Effector memory CD8-positive, alpha-beta T cell (primary cell): ENCODE results near the gene NBR1.
"Not testable (repeated sequence)": the region's sequence is repeated elsewhere in the genome, so short reads cannot be mapped to it uniquely, and the experiment has no call there.

Experiments
- ATAC-seq: fragments of 150-1000 bp; cut with Tn5 transposase; replicated peaks from 2 replicates; pipeline ENCODE4 v1.10.0; 2021; ENCODE audit warnings: mild to moderate bottlenecking, moderate library complexity
- DNase-seq, 3 experiments: peaks; one replicate each; pipeline ENCODE4 v3.0.0; 2021
- H3K27ac Mint-ChIP-seq, 2 donors: one replicate each; pipeline ENCODE4 v1.8.0; 2022; ENCODE audit warnings: mild to moderate bottlenecking in 2 of 2, mixed read lengths in 2 of 2, moderate library complexity in 2 of 2
- H3K27me3 Mint-ChIP-seq, 2 donors: one replicate each; pipeline ENCODE4 v1.8.0; 2022; ENCODE audit warnings: mixed read lengths in 2 of 2
- H3K36me3 Mint-ChIP-seq: one replicate; pipeline ENCODE4 v1.8.0; 2022; ENCODE audit warnings: mild to moderate bottlenecking, moderate library complexity, mixed read lengths; ENCODE audit not compliant: insufficient read depth
- H3K4me1 Mint-ChIP-seq, 2 donors: one replicate each; pipeline ENCODE4 v1.8.0; 2022; ENCODE audit warnings: low read depth in 2 of 2, mixed read lengths in 2 of 2
- H3K4me3 Mint-ChIP-seq, 2 donors: one replicate each; pipeline ENCODE4 v1.8.0; 2022; ENCODE audit warnings: mild to moderate bottlenecking in 2 of 2, mixed read lengths in 2 of 2, moderate library complexity in 2 of 2
- H3K9me3 Mint-ChIP-seq, 2 donors: one replicate each; pipeline ENCODE4 v1.8.0; 2022; ENCODE audit warnings: mixed read lengths in 2 of 2
- total RNA-seq, 9 experiments: gene quantifications; one replicate each; lab custom pipeline; 2026; lab: John Stamatoyannopoulos, UW

The NBR1 gene, protein sequence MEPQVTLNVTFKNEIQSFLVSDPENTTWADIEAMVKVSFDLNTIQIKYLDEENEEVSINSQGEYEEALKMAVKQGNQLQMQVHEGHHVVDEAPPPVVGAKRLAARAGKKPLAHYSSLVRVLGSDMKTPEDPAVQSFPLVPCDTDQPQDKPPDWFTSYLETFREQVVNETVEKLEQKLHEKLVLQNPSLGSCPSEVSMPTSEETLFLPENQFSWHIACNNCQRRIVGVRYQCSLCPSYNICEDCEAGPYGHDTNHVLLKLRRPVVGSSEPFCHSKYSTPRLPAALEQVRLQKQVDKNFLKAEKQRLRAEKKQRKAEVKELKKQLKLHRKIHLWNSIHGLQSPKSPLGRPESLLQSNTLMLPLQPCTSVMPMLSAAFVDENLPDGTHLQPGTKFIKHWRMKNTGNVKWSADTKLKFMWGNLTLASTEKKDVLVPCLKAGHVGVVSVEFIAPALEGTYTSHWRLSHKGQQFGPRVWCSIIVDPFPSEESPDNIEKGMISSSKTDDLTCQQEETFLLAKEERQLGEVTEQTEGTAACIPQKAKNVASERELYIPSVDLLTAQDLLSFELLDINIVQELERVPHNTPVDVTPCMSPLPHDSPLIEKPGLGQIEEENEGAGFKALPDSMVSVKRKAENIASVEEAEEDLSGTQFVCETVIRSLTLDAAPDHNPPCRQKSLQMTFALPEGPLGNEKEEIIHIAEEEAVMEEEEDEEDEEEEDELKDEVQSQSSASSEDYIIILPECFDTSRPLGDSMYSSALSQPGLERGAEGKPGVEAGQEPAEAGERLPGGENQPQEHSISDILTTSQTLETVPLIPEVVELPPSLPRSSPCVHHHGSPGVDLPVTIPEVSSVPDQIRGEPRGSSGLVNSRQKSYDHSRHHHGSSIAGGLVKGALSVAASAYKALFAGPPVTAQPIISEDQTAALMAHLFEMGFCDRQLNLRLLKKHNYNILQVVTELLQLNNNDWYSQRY
- 126 to 265 (median 153) reads per million in 9 experiments for total RNA-seq

DNA sequence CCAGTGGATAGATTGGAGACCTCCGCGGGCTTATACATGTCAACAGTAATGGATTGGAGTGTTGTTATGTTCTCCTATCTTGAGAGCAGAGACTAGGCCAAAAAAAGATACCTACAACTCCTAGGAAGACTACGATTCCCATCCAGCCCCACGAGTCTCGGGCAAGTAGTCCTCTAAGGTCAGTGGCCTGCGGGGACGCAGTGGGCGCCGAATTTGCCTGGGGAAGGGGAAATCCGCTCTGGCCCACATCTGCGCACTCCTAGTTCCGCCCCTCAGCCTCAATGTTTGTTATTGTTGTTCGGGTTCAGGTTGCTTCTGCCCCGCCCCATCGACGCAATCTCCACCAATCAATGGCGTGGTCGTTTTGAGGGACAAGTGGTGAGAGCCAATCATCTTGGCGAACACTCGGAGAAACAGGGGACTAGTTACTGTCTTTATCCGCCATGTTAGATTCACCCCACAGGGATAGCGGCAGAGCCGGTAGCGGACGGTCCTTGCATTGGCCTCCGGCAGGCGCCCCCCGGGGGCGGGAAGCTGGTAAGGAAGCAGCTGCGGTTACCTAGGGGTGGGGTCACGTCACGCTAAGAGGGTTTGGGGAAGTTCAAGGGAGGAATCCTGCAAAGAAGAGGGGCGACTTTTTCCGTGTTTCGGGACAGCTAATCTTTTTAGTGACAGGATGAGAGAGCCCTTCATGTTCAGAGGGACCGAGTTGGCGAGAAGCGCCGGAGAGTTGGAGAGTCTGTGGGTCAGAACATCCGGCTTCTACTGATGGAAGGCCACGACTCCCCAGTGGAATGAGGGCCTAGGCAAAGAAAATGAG, at the start of gene NBR1:
TSS of gene NBR1 (plus strand) at position 449 of the 820 bp plus-strand sequence. CDS start 4,586 bp downstream, outside the sequence.
- DNase-seq (peak; percentile 94 to 97 (median 95)), ATAC-seq (peak; percentile 75)
- H3K4me1 Mint-ChIP-seq, result peaks cover 17 to 23% of the 10 kb centered on the region in 2 donors
- H3K9me3 Mint-ChIP-seq, result no peaks in the 10 kb centered on the region
- H3K36me3 Mint-ChIP-seq, result peaks cover 18% of the 10 kb centered on the region
- H3K4me3 Mint-ChIP-seq, result no peak within 1 kb of the TSS
- H3K27ac Mint-ChIP-seq, result no peak within 1 kb of the TSS
- H3K27me3 Mint-ChIP-seq, result no peaks in the 10 kb centered on the region

DNA sequence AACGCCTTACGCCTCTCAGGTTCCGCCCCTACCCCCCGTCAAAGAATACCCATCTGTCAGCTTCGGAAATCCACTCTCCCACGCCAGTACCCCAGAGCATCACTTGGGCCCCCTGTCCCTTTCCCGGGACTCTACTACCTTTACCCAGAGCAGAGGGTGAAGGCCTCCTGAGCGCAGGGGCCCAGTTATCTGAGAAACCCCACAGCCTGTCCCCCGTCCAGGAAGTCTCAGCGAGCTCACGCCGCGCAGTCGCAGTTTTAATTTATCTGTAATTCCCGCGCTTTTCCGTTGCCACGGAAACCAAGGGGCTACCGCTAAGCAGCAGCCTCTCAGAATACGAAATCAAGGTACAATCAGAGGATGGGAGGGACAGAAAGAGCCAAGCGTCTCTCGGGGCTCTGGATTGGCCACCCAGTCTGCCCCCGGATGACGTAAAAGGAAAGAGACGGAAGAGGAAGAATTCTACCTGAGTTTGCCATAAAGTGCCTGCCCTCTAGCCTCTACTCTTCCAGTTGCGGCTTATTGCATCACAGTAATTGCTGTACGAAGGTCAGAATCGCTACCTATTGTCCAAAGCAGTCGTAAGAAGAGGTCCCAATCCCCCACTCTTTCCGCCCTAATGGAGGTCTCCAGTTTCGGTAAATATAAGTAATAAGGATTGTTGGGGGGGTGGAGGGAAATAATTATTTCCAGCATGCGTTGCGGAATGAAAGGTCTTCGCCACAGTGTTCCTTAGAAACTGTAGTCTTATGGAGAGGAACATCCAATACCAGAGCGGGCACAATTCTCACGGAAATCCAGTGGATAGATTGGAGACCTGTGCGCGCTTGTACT, 45.7 kb upstream of the NBR1 start, which contains the start of gene BRCA1:
TSS of gene BRCA1 (minus strand) at position 232 of the 834 bp plus-strand sequence. CDS start 1,268 bp downstream, outside the sequence.
- peak; percentile 93 to 94 (median 93) for DNase-seq
- peak; percentile 99 for ATAC-seq
- H3K4me1 Mint-ChIP-seq, result peaks cover 18 to 29% of the 10 kb centered on the region in 2 donors
- H3K36me3 Mint-ChIP-seq, result peaks cover 27% of the 10 kb centered on the region
- peak within 1 kb of the TSS; percentile 94 to 95 for H3K27ac Mint-ChIP-seq
- H3K9me3 Mint-ChIP-seq, result no peaks in the 10 kb centered on the region
- H3K4me3 Mint-ChIP-seq, result peak within 1 kb of the TSS; percentile 99
- no peaks in the 10 kb centered on the region for H3K27me3 Mint-ChIP-seq

DNA sequence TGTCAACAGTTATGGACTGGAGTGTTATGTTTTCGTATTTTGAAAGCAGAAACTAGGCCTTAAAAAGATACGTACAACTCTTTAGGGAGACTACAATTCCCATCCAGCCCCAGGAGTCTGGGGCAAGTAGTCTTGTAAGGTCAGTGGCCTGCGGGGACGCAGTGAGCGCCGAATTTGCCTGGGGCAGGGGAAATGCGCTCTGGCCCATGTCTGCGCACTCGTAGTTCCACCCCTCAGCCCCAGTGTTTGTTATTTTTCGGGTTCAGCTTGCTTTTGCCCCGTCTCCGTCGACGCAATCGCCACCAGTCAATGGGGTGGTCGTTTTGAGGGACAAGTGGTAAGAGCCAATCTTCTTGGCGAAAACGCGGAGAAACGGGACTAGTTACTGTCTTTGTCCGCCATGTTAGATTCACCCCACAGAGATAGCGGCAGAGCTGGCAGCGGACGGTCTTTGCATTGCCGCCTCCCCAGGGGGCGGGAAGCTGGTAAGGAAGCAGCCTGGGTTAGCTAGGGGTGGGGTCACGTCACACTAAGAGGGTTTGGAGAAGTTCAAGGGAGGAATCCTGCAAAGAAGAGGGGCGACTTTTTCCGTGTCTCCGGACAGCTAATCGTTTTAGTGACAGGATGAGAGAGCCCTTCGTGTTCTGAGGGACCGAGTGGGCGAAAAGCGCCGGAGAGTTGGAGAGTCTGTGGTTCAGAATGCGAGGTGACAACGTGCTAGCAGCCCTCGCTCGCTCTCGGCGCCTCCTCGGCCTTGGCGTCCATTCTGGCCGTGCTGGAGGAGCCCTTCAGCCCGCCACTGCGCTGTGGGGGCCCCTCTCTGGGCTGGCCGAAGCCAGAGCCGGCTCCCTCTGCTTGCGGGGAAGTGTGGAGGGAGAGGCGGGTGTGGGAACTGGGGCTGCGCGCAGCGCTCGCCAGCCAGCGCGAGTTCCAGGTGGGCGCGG, 44.8 kb upstream of the NBR1 start:
- Mint-ChIP-seq H3K27ac (peak overlapping the region; percentile 94 to 95), H3K36me3 (peaks cover 27% of the 10 kb centered on the region), H3K4me1 (peaks cover 18 to 35% of the 10 kb centered on the region in 2 donors), H3K9me3 (no peaks in the 10 kb centered on the region), H3K27me3 (no peaks in the 10 kb centered on the region), H3K4me3 (peak overlapping the region; percentile 99)
- ATAC-seq (no peak), DNase-seq (peak in 1 of 3 experiments; percentile 12)

DNA sequence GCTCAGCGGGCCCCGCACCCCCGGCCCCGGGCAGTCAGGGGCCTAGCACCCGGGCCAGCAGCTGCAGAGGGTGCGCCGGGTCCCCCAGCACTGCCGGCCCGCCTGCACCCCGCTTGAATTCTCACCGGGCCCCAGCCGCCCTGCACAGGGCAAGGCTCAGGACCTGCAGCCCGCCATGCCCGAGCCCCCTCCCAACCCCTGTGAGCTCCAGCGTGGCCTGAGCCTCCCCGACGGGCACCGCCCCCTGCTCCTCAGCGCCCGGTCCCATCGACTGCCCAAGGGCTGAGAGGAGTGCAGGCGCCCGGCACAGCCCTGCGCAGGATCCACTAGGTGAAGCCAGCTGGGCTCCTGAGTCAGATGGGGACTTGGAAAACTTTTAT, 44.1 kb upstream of the NBR1 start:
- no peak for DNase-seq
- Mint-ChIP-seq H3K36me3 (peaks cover 33% of the 10 kb centered on the region), H3K27me3 (no peaks in the 10 kb centered on the region), H3K27ac (peak overlapping the region in 1 of 2 donors; percentile 38), H3K4me1 (peaks cover 18 to 35% of the 10 kb centered on the region in 2 donors), H3K4me3 (peak overlapping the region in 1 of 2 donors; percentile 63), H3K9me3 (no peaks in the 10 kb centered on the region)
- no peak for ATAC-seq

DNA sequence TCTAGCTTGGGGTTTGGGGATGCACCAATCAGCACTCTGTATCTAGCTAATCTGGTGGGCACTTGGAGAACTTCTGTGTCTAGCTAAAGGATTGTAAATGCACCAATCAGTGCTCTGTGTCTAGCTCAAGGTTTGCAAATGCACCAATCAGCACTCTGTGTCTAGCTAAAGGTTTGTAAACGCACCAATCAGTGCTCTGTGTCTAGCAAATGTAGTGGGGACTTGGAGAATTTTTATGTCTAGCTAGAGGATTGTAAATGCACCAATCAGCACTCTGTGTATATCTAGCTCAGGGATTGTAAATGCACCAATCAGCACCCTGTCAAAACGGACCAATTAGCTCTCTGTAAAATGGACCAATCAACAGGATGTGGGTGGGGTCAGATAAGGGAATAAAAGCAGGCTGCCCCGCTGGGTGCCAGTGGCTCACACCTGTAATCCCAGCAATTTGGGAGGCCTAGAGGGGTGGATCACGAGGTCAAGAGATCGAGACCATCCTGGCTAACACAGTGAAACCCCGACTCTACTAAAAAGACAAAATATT, 43.6 kb upstream of the NBR1 start:
- Mint-ChIP-seq H3K4me1 (peaks cover 18 to 35% of the 10 kb centered on the region in 2 donors), H3K4me3 (peak overlapping the region in 1 of 2 donors; percentile 63), H3K36me3 (peaks cover 36% of the 10 kb centered on the region), H3K27ac (peak overlapping the region in 1 of 2 donors; percentile 38)
- not testable (repeated sequence) for ATAC-seq, H3K27me3 Mint-ChIP-seq, DNase-seq, H3K9me3 Mint-ChIP-seq

DNA sequence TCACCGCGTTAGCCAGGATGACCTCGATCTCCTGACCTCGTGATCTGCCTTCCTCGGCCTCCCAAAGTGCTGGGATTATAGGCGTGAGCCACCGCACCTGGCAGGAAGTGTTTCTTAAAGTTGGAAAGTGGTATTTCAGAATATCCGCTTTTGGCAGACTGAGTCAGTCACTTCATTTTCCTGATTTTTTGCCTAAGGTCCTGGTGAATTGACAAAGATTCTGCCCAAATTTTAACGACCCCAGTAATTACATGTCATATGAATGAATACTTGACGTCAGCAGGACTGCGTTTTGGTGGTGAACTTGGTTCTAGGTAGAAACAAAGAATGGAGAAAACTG, 41.4 kb upstream of the NBR1 start:
- H3K9me3 Mint-ChIP-seq, result no peaks in the 10 kb centered on the region
- H3K4me3 Mint-ChIP-seq, result no peak overlapping the region
- H3K27me3 Mint-ChIP-seq, result no peaks in the 10 kb centered on the region
- H3K27ac Mint-ChIP-seq, result no peak overlapping the region
- H3K4me1 Mint-ChIP-seq, result peaks cover 14 to 30% of the 10 kb centered on the region in 2 donors
- ATAC-seq (no peak), DNase-seq (no peak)
- peaks cover 40% of the 10 kb centered on the region for H3K36me3 Mint-ChIP-seq

DNA sequence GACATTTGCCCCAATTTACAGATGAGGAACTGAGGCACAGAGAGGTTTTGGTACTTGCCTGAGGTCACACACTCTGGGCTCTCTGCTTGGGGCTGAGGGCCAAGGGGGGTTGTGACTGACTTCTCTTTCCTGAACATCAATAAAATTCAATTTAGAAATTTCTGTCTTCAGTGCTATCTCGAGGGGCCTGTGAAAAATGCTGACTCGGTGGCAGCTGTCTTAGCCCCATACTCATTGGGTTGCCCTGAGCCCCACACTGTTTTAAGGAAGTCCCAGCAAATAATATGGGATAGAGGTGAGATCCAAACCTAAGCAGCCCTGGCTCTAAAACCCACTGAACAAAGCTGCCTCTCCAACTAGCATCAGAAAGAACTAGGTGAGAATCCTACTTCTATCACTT, 38.9 kb upstream of the NBR1 start:
- DNase-seq (no peak), ATAC-seq (no peak)
- Mint-ChIP-seq H3K36me3 (peaks cover 23% of the 10 kb centered on the region), H3K27ac (no peak overlapping the region), H3K4me3 (no peak overlapping the region), H3K4me1 (peaks cover 0 to 16% of the 10 kb centered on the region in 2 donors), H3K9me3 (no peaks in the 10 kb centered on the region), H3K27me3 (no peaks in the 10 kb centered on the region)

DNA sequence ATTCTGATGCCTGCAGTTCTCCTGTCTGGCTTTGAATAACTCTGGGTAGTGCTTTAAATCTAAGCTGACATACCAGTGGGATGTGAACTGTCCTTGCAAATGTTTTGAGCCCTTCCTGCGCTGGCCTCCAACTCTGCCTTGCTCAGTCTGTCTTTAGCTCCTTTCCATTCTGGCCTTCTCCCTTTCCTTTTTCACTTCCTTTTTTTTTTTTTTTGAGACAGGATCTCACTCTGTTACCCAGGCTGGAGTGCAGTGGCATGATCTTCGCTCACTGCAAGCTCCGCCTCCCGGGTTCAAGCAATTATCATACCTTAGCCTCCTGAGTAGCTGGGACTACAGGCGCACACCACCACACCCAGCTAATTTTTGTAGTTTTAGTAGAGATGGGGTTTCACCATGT, 37.6 kb upstream of the NBR1 start:
- peaks cover 16% of the 10 kb centered on the region for H3K36me3 Mint-ChIP-seq
- H3K4me3 Mint-ChIP-seq, H3K27me3 Mint-ChIP-seq, ATAC-seq, H3K9me3 Mint-ChIP-seq, H3K4me1 Mint-ChIP-seq, DNase-seq: not testable (repeated sequence)
- peak overlapping the region in 1 of 2 donors; percentile 75 for H3K27ac Mint-ChIP-seq

DNA sequence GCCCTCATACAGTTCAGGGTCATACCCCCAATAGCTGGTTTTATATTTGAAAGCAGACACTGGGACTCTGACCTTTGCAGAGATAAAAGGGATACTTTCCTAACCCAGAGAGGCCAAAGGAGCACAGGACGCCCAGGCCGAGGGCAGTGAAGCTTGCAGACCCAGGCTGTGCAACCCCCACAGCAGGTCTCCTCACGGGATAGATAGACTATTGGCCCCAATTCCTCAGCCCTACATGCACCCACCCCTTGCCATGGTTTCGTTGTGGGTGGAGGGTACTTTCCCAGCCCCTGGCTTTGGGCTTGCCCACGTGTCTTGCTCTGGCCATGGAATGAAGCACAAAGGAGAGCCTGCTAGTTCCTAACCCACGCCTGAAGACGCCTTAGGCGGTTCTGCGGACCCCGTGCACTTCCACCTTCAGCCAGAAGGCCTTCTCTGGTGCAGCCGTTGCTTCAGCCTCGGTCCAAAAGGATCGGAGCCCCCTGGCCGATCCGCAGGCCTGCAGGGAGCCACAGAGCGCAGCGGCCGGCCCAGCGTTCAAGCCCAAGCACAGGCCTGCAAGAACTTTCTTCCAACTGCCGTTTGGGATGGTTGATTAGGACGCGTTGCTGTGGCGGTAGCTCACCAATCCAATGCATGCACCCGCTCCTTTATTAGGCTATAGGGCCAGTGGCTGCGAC, 36.1 kb upstream of the NBR1 start:
- H3K27ac Mint-ChIP-seq, result no peak overlapping the region
- H3K4me3 Mint-ChIP-seq, result no peak overlapping the region
- ATAC-seq (no peak), DNase-seq (no peak)
- peaks cover 16% of the 10 kb centered on the region for H3K36me3 Mint-ChIP-seq
- peaks cover 0 to 5% of the 10 kb centered on the region in 2 donors for H3K4me1 Mint-ChIP-seq
- H3K27me3 Mint-ChIP-seq, result no peaks in the 10 kb centered on the region
- H3K9me3 Mint-ChIP-seq, result no peaks in the 10 kb centered on the region

DNA sequence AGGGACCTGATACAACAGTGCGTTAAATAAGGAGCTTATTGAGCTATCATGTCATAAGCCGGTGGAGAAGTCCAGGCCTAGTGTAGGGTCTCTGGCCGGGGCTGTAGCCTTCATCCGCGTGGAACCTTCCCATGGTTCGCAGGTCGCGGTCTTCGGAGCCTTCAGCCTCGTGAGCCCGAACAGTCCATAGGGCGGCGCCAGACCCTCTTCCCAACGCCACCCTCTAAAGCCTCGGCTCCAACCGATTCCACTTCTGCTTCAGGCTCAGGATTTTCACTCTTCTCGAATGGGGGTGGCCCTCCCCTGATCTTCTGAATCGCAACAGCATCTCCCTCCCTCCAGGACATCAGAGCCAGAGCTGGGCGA, 35.6 kb upstream of the NBR1 start:
- no peak overlapping the region for H3K4me3 Mint-ChIP-seq
- no peak for DNase-seq
- no peaks in the 10 kb centered on the region for H3K27me3 Mint-ChIP-seq
- peaks cover 0 to 5% of the 10 kb centered on the region in 2 donors for H3K4me1 Mint-ChIP-seq
- no peak for ATAC-seq
- H3K27ac Mint-ChIP-seq, result no peak overlapping the region
- H3K9me3 Mint-ChIP-seq, result no peaks in the 10 kb centered on the region
- peaks cover 16% of the 10 kb centered on the region for H3K36me3 Mint-ChIP-seq

DNA sequence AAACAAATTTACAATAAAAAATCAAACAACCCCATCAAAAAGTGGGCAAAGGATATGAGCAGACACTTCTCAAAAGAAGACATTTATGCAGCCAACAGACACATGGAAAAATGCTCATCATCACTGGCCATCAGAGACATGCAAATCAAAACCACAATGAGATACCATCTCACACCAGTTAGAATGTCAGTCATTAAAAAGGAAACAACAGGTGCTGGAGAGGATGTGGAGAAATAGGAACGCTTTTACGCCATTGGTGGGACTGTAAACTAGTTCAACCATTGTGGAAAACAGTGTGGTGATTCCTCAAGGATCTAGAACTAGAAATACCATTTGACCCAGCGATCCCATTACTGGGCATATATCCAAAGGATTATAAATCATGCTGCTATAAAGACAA, 34.4 kb upstream of the NBR1 start:
- not testable (repeated sequence) for H3K27ac Mint-ChIP-seq, H3K4me1 Mint-ChIP-seq, H3K27me3 Mint-ChIP-seq, H3K9me3 Mint-ChIP-seq, ATAC-seq, H3K4me3 Mint-ChIP-seq, DNase-seq
- H3K36me3 Mint-ChIP-seq, result peaks cover 13% of the 10 kb centered on the region
